Upper lobe of left lung (tissue), 6 donors: Measurements from ENCODE around the gene SDCBP2. TPM values are rescaled to one million over a fixed set of nuclear protein-coding genes. Genes with fewer than 3 reads are reported as not detected.

Experiments
- ATAC-seq, 2 donors: fragments of 200-7000 bp; cut with Tn5 transposase; one replicate each; pipeline ENCODE4 v1.9.1; 2022; ENCODE audit warnings: mild to moderate bottlenecking in 2 of 2, moderate library complexity in 2 of 2; ENCODE audit not compliant: low FRiP score in 2 of 2
- DNase-seq, 2 donors: peaks; one replicate each; pipeline ENCODE4 v3.0.0-alpha.2; 2019 to 2020
- H3K27ac ChIP-seq, 4 donors: fragments of 200-600 bp; sonication (generic); one replicate each; pipeline ENCODE4 v1.5.1; 2016 to 2019
- H3K27me3 ChIP-seq, 4 donors: fragments of 200-600 bp; sonication (generic); one replicate each; pipeline ENCODE4 v1.5.1; 2017 to 2019
- H3K36me3 ChIP-seq, 4 donors: fragments of 200-600 bp; sonication (generic); one replicate each; pipeline ENCODE4 v1.5.1; 2016 to 2019
- H3K4me1 ChIP-seq, 4 donors: fragments of 200-600 bp; sonication (generic); one replicate each; pipeline ENCODE4 v1.5.1; 2018 to 2019
- H3K4me3 ChIP-seq, 4 donors: fragments of 200-600 bp; sonication (generic); one replicate each; pipeline ENCODE4 v1.5.1; 2017 to 2019; ENCODE audit warnings: mild to moderate bottlenecking in 2 of 4, moderate library complexity in 1 of 4
- H3K9me3 ChIP-seq, 4 donors: fragments of 200-600 bp; sonication (generic); one replicate each; pipeline ENCODE4 v1.5.1; 2018 to 2019
- CTCF ChIP-seq, 6 experiments: fragments of 450-650 bp in 4 of 6; fragments of 200-600 bp in 2 of 6; sonication (generic) in 2 of 6; IDR thresholded peaks; one replicate each; pipeline ENCODE4 v1.5.1; 2016 to 2019; ENCODE audit warnings: antibody characterized with exemption in 6 of 6
- EP300 ChIP-seq, 4 donors: sonication (generic); formaldehyde crosslinking; IDR thresholded peaks; one replicate each; pipeline ENCODE4 v1.5.1; 2017; ENCODE audit warnings: antibody characterized with exemption in 4 of 4, control low read depth in 2 of 4
- POLR2A ChIP-seq, 4 donors: fragments of 450-650 bp; IDR thresholded peaks; one replicate each; pipeline ENCODE4 v1.5.1; 2016 to 2017; ENCODE audit warnings: antibody characterized with exemption in 4 of 4, mild to moderate bottlenecking in 2 of 4
- POLR2AphosphoS5 ChIP-seq, 2 donors: sonication (generic); formaldehyde crosslinking; IDR thresholded peaks; one replicate each; pipeline ENCODE4 v1.5.1; 2017; ENCODE audit warnings: antibody characterized with exemption in 2 of 2
- WGBS, 2 donors: methylation state at CpG; one replicate each; pipeline ENCODE4 v1.1.5; 2017 to 2018; 5-methylcytosine and 5-hydroxymethylcytosine counted together
- total RNA-seq, 6 donors: library from RNA; depleted of rRNA in 4 of 6; stranded (reverse); fragments of >200 nt in 4 of 6; gene quantifications; one replicate each; pipeline versions ENCODE4 v1.1.0 to v1.2.1, GENCODE V29; 2016 to 2021
- donor health status: DM: no; HTN: no; CAD: no; lungs with moderate emphysema.
- donor health status: DM: no; HTN: yes; CAD: no; lungs with severe emphysema.

Gene SDCBP2
- total RNA-seq, 6 donors from 2014 or later = 6.3 to 34.0 (median 15.9) TPM

GRCh38 chr20:1323830-1324597 is 4.9 kb downstream of the SDCBP2 start:
- DNase-seq (peak in 1 of 2 donors; percentile 17), ATAC-seq (no peak)
- no peak overlapping the region for H3K4me3 ChIP-seq
- no peaks in the 10 kb centered on the region for H3K36me3 ChIP-seq
- peak overlapping the region; percentile 93 to 99 (median 97) for H3K27ac ChIP-seq
- H3K9me3 ChIP-seq = no peaks in the 10 kb centered on the region
- 71 to 72% methylated on average over 12 of the region's 12 CpGs for WGBS, 2 donors
- H3K27me3 ChIP-seq = no peaks in the 10 kb centered on the region
- H3K4me1 ChIP-seq = peaks cover 49 to 65% (median 53%) of the 10 kb centered on the region in 4 donors
- TF ChIP-seq EP300 (IDR thresholded peaks at IDR 0.05) (no peak), POLR2AphosphoS5 (IDR thresholded peaks at IDR 0.05) (no peak), POLR2A (IDR thresholded peaks at IDR 0.05) (no peak), CTCF (IDR thresholded peaks at IDR 0.05) (no peak)

GRCh38 chr20:1323256-1323655 is 5.7 kb downstream of the SDCBP2 start:
- peaks cover 41 to 57% (median 46%) of the 10 kb centered on the region in 4 donors for H3K4me1 ChIP-seq
- no peaks in the 10 kb centered on the region for H3K9me3 ChIP-seq
- no peaks in the 10 kb centered on the region for H3K36me3 ChIP-seq
- DNase-seq = no peak
- no peaks in the 10 kb centered on the region for H3K27me3 ChIP-seq
- H3K4me3 ChIP-seq = no peak overlapping the region
- no peak for ATAC-seq
- H3K27ac ChIP-seq = peak overlapping the region; percentile 93 to 99 (median 97)
- WGBS, 2 donors = 58 to 65% methylated on average over 6 of the region's 6 CpGs
- no peak for TF ChIP-seq POLR2A (IDR thresholded peaks at IDR 0.05)
- no peak for TF ChIP-seq CTCF (IDR thresholded peaks at IDR 0.05)
- no peak for TF ChIP-seq EP300 (IDR thresholded peaks at IDR 0.05)
- no peak for TF ChIP-seq POLR2AphosphoS5 (IDR thresholded peaks at IDR 0.05)

- peak in 1 of 2 donors; percentile 57 for DNase-seq
- TF ChIP-seq POLR2A (IDR thresholded peaks at IDR 0.05) = peak in 2 of 4 donors; percentile 20 to 34
- TF ChIP-seq POLR2AphosphoS5 (IDR thresholded peaks at IDR 0.05) = peak; percentile 91
- TF ChIP-seq CTCF (IDR thresholded peaks at IDR 0.05) = no peak
- peak; percentile 68 to 88 (median 77) for TF ChIP-seq EP300 (IDR thresholded peaks at IDR 0.05)
- Histone ChIP-seq H3K4me3 (no peak overlapping the region), H3K27me3 (no peaks in the 10 kb centered on the region), H3K9me3 (no peaks in the 10 kb centered on the region), H3K4me1 (peaks cover 35 to 54% (median 40%) of the 10 kb centered on the region in 4 donors), H3K36me3 (no peaks in the 10 kb centered on the region), H3K27ac (peak overlapping the region; percentile 93 to 99 (median 97))
- WGBS, 2 donors = 61 to 66% methylated on average over 11 of the region's 11 CpGs
- no peak for ATAC-seq
Measured at GRCh38 chr20:1322511-1323245, 6.3 kb downstream of the SDCBP2 start.

- Histone ChIP-seq H3K27me3 (no peaks in the 10 kb centered on the region), H3K4me3 (no peak overlapping the region), H3K27ac (peak overlapping the region; percentile 93 to 99 (median 96)), H3K36me3 (no peaks in the 10 kb centered on the region), H3K9me3 (no peaks in the 10 kb centered on the region), H3K4me1 (peaks cover 26 to 47% (median 29%) of the 10 kb centered on the region in 4 donors)
- WGBS, 2 donors = 18 to 45% methylated on average over 4 of the region's 4 CpGs
- TF ChIP-seq POLR2AphosphoS5 (IDR thresholded peaks at IDR 0.05) (no peak), EP300 (IDR thresholded peaks at IDR 0.05) (no peak), CTCF (IDR thresholded peaks at IDR 0.05) (no peak), POLR2A (IDR thresholded peaks at IDR 0.05) (no peak)
- ATAC-seq (no peak), DNase-seq (no peak)
Measured at GRCh38 chr20:1321654-1321939, 7.3 kb downstream of the SDCBP2 start.
